ENCODE data around the gene VWA5B1.

Gene VWA5B1

DNA sequence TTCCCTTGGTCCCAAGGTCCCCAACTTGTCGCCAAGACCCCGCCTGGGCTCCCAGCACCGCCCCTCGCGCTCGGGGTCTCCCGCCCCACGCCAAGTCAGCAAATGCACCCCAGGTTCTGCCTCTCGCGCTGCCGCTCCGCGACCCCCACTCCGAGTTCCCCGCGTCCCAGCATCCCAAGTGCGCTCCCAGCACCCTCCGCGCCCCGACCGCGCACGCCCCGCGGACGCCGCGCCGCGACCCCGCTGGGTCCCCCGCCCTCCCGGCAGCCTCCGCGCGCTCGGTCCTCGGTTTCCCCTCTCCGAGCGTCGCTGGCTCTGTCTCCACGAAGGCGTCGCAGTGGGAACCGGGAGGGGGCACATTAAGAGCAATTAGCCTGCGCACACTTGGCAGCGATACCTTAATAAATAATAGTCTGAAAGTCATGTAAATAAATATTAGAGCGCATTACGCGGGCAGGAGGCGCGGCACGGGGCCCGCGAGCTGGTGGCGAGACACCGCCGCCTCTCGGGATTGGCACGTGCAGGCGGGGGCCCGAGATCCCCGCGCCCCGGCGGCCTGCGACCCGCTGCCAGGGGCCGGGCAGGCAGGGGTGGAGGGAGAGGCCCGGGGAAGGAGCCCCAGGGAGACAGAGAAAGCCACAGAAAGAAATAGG is 75.9 kb downstream of the VWA5B1 start:
- no CpG with 5 or more reads among the region's 70 CpGs for WGBS (ENCODE audit: insufficient coverage, insufficient read length)
- Histone ChIP-seq H3K27ac (ENCODE audit: low read length) (no peak overlapping the region), H3K9me3 (ENCODE audit: control insufficient read depth, insufficient read depth, low read length) (no peaks in the 10 kb centered on the region), H3K4me3 (ENCODE audit: low read length) (peak overlapping the region; percentile 48), H3K4me1 (ENCODE audit: control insufficient read depth, insufficient read depth, low read length) (peaks cover 2% of the 10 kb centered on the region; the same call in 1 of the 2 replicates), H3K27me3 (ENCODE audit: control insufficient read depth, insufficient read depth, low read length) (peaks cover 29% of the 10 kb centered on the region), H3K36me3 (ENCODE audit: control insufficient read depth, insufficient read depth, low read length) (no peaks in the 10 kb centered on the region)
- no peak for DNase-seq (ENCODE audit: low read depth, low spot score)

DNA sequence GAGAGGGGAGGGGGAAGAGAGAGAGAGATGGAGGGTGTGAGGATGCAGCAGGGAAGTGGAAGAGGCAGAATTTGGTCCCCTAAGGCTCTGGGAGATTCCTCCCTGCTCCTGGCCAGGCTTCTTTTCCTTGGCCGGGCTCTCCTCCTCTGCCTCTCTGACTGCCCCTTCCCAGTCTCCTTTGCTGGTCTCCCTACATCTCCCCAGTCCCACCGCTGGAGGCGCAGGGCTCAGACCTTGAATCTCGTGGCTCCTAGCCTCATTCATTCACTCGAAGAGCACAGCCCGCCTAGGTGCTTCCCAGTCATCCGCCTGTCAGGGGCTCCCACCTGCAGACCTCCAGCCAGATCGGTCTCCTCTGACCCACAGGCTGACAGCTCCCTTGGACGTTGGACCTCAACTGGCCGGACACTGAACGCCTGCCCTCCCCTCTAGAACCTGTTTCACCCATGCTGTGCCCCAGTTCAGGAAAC is 76.5 kb downstream of the VWA5B1 start:
- Histone ChIP-seq H3K9me3 (ENCODE audit: control insufficient read depth, insufficient read depth, low read length) (no peaks in the 10 kb centered on the region), H3K4me1 (ENCODE audit: control insufficient read depth, insufficient read depth, low read length) (peaks cover 2% of the 10 kb centered on the region; the same call in 1 of the 2 replicates), H3K27ac (ENCODE audit: low read length) (no peak overlapping the region), H3K36me3 (ENCODE audit: control insufficient read depth, insufficient read depth, low read length) (no peaks in the 10 kb centered on the region), H3K27me3 (ENCODE audit: control insufficient read depth, insufficient read depth, low read length) (peaks cover 29% of the 10 kb centered on the region), H3K4me3 (ENCODE audit: low read length) (no peak overlapping the region)
- WGBS (ENCODE audit: insufficient coverage, insufficient read length) = no CpG with 5 or more reads among the region's 11 CpGs
- DNase-seq (ENCODE audit: low read depth, low spot score) = peak; percentile 68

DNA sequence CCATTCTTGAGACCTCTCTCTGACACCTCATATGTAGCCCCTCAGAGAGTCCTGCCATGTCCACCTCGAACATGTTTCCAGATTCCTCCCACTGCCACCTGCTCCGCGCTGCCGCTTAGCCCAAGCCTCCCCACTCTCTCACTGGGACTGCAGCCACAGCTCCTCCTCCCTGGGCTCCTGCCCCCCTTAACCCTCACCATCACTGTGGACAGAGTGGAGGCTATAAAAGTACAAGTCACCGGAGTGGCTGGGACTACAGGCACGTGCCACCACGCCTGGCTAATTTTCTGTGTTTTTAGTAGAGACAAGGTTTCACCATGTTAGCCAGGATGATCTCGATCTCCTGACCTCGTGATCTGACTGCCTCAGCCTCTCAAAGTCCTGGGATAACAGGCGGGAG is 77.0 kb downstream of the VWA5B1 start:
- Histone ChIP-seq H3K4me1 (ENCODE audit: control insufficient read depth, insufficient read depth, low read length) (peaks cover 2% of the 10 kb centered on the region; the same call in 1 of the 2 replicates), H3K27ac (ENCODE audit: low read length) (no peak overlapping the region), H3K4me3 (ENCODE audit: low read length) (no peak overlapping the region), H3K36me3 (ENCODE audit: control insufficient read depth, insufficient read depth, low read length) (no peaks in the 10 kb centered on the region), H3K9me3 (ENCODE audit: control insufficient read depth, insufficient read depth, low read length) (no peaks in the 10 kb centered on the region), H3K27me3 (ENCODE audit: control insufficient read depth, insufficient read depth, low read length) (peaks cover 29% of the 10 kb centered on the region)
- WGBS (ENCODE audit: insufficient coverage, insufficient read length) = no CpG with 5 or more reads among the region's 10 CpGs
- no peak for DNase-seq (ENCODE audit: low read depth, low spot score)

DNA sequence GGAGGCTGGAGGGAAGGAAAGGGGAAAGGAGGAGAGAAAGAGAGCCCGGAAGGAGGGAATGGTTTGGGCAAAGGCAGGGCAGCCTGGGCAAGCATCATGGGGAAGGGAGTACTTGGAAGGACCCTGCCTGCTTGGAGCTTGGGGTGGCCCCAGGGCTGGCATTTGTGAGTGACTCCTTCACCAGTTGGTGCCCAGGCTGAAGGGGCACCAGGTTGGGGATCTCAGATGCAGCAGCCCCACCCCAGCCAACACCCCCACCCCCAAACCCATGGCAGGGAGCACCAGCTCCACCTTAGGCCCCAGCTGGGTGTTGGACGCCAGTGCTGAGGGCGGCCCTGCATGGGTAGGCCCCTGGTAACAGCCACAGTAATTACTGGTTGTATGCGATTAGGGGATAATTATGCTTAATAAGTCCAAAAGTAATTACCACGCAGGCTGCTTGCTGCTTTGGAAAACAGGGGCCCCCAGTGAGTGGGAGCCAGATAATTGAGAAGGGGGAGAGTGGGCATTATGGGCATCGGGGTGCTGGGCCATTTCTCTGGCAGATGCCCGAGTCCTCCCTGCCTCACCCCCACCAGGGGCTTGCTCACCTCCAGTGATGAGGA is 78.3 kb downstream of the VWA5B1 start:
- DNase-seq (ENCODE audit: low read depth, low spot score) = no peak
- H3K27ac ChIP-seq (ENCODE audit: low read length) = no peak overlapping the region
- peaks cover 29% of the 10 kb centered on the region for H3K27me3 ChIP-seq (ENCODE audit: control insufficient read depth, insufficient read depth, low read length)
- no peak overlapping the region for H3K4me3 ChIP-seq (ENCODE audit: low read length)
- no peaks in the 10 kb centered on the region for H3K36me3 ChIP-seq (ENCODE audit: control insufficient read depth, insufficient read depth, low read length)
- peaks cover 2% of the 10 kb centered on the region for H3K4me1 ChIP-seq (ENCODE audit: control insufficient read depth, insufficient read depth, low read length)
- no CpG with 5 or more reads among the region's 7 CpGs for WGBS (ENCODE audit: insufficient coverage, insufficient read length)
- no peaks in the 10 kb centered on the region for H3K9me3 ChIP-seq (ENCODE audit: control insufficient read depth, insufficient read depth, low read length)

DNA sequence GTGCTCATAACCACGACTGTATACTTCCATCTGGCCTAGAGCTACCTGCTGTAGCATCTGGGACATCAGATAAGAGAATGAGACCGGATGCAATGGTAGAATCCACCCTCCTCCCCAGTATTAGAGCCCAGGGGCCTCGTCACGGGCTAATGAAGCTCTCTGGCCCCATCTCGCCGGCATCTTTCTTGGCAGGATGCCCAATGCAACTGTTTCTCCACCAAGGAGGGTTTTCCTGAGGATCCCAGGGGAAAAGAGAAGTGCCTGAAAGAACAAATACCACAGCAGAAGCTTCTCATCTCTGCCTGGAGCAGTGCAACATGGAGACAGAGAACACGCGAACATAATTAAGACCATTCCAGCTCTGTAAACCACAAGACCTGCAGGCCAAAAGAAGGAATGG is 80.0 kb downstream of the VWA5B1 start:
- Histone ChIP-seq H3K4me1 (ENCODE audit: control insufficient read depth, insufficient read depth, low read length) (peaks cover 2% of the 10 kb centered on the region), H3K27ac (ENCODE audit: low read length) (no peak overlapping the region), H3K36me3 (ENCODE audit: control insufficient read depth, insufficient read depth, low read length) (no peaks in the 10 kb centered on the region), H3K27me3 (ENCODE audit: control insufficient read depth, insufficient read depth, low read length) (peaks cover 17% of the 10 kb centered on the region), H3K4me3 (ENCODE audit: low read length) (no peak overlapping the region), H3K9me3 (ENCODE audit: control insufficient read depth, insufficient read depth, low read length) (no peaks in the 10 kb centered on the region)
- no peak for DNase-seq (ENCODE audit: low read depth, low spot score)
- no CpG with 5 or more reads among the region's 8 CpGs for WGBS (ENCODE audit: insufficient coverage, insufficient read length)

DNA sequence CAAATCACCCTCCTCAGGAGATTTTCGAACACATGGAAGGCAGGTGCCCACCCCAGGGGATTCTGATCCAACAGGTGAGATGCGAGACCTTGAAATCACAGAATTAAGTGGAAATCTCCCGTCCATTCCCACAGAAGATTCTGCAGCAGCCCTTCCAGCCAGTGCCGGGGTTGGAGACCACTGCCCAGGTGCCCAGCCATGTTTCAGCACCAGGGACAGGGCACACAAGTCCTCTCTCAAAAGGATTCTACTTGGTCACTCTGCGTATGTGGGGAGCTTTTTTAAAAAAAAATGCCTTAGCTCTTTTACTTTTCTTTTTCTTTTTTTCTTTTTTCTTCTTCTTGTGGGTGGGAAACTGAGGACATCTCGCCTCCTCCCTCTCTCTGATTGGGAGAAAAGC is 80.7 kb downstream of the VWA5B1 start:
- H3K4me1 ChIP-seq (ENCODE audit: control insufficient read depth, insufficient read depth, low read length) = no peaks in the 10 kb centered on the region; the same call in 1 of the 2 replicates
- DNase-seq (ENCODE audit: low read depth, low spot score) = no peak
- no peak overlapping the region for H3K4me3 ChIP-seq (ENCODE audit: low read length)
- H3K27me3 ChIP-seq (ENCODE audit: control insufficient read depth, insufficient read depth, low read length) = peaks cover 10% of the 10 kb centered on the region; the same call in 1 of the 2 replicates
- no CpG with 5 or more reads among the region's 6 CpGs for WGBS (ENCODE audit: insufficient coverage, insufficient read length)
- H3K27ac ChIP-seq (ENCODE audit: low read length) = no peak overlapping the region
- no peaks in the 10 kb centered on the region for H3K36me3 ChIP-seq (ENCODE audit: control insufficient read depth, insufficient read depth, low read length)
- no peaks in the 10 kb centered on the region for H3K9me3 ChIP-seq (ENCODE audit: control insufficient read depth, insufficient read depth, low read length)

DNA sequence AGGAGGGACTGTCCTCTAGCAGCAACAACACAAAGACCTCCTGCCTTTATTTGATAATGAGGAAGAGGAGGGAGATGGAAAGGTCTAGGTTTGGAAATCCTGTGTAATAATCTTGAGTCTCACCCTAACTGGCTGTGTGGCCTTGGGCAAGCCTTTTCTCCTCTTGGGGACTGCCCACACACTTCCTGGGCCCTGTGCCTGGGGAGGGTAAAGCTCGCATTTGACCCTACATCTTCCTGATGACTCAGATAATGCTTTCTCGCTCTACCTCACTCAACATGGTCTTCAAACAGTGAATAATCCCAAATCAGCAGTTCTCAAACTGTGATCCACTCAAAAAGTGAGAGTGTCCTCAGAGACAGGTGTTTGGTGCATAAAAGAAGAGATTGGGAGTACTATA is 81.2 kb downstream of the VWA5B1 start:
- no peak overlapping the region for H3K27ac ChIP-seq (ENCODE audit: low read length)
- H3K27me3 ChIP-seq (ENCODE audit: control insufficient read depth, insufficient read depth, low read length) = peaks cover 10% of the 10 kb centered on the region; the same call in 1 of the 2 replicates
- WGBS (ENCODE audit: insufficient coverage, insufficient read length) = no CpG with 5 or more reads among the region's 2 CpGs
- no peaks in the 10 kb centered on the region; the same call in 1 of the 2 replicates for H3K4me1 ChIP-seq (ENCODE audit: control insufficient read depth, insufficient read depth, low read length)
- DNase-seq (ENCODE audit: low read depth, low spot score) = no peak
- H3K4me3 ChIP-seq (ENCODE audit: low read length) = no peak overlapping the region
- H3K36me3 ChIP-seq (ENCODE audit: control insufficient read depth, insufficient read depth, low read length) = no peaks in the 10 kb centered on the region
- H3K9me3 ChIP-seq (ENCODE audit: control insufficient read depth, insufficient read depth, low read length) = no peaks in the 10 kb centered on the region

DNA sequence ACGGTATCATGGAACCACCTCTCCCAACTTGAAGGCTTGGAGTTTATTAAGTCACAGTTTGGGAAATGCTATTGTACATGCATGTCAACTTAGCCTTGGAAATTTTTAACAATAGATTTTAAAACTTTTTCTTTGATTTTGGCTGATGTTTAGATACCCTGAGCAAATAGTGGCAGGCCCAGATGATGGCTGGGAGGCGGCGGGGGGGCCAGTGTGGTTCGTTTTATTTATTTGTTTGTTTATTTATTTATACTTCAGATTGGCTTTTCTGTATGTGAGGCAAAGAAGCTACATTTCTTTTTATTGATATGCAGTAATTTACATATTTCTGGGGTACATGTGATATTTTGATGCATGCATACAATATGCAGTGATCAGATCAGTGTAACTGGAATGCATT is 82.0 kb downstream of the VWA5B1 start:
- Histone ChIP-seq H3K4me1 (ENCODE audit: control insufficient read depth, insufficient read depth, low read length) (no peaks in the 10 kb centered on the region; the same call in 1 of the 2 replicates), H3K4me3 (ENCODE audit: low read length) (no peak overlapping the region), H3K36me3 (ENCODE audit: control insufficient read depth, insufficient read depth, low read length) (no peaks in the 10 kb centered on the region), H3K9me3 (ENCODE audit: control insufficient read depth, insufficient read depth, low read length) (no peaks in the 10 kb centered on the region), H3K27me3 (ENCODE audit: control insufficient read depth, insufficient read depth, low read length) (peaks cover 5% of the 10 kb centered on the region; the same call in 1 of the 2 replicates), H3K27ac (ENCODE audit: low read length) (no peak overlapping the region)
- WGBS (ENCODE audit: insufficient coverage, insufficient read length) = no CpG with 5 or more reads among the region's 4 CpGs
- no peak for DNase-seq (ENCODE audit: low read depth, low spot score)

DNA sequence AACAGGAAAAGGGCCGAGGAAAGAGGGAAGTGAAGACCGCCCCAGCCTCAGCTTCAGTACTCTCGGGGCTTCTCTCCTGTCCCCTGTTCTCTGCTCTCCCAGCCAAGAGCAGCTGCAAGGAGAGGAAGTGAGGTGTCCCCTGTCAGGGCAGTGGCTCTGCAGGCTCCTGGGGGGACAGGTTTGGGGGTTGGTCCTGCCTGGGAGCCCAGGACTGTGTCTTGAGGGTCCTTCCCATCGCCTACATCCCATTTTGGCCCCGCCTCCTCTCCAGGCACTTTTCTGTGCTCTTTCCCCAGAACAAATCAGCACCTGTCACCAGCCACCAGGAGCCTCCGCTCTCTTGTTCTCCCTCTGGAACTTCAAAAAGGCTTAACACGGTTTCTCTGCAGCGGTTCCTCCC is 82.6 kb downstream of the VWA5B1 start:
- Histone ChIP-seq H3K27me3 (ENCODE audit: control insufficient read depth, insufficient read depth, low read length) (peaks cover 2% of the 10 kb centered on the region; the same call in 1 of the 2 replicates), H3K4me1 (ENCODE audit: control insufficient read depth, insufficient read depth, low read length) (no peaks in the 10 kb centered on the region; the same call in 1 of the 2 replicates), H3K27ac (ENCODE audit: low read length) (no peak overlapping the region), H3K36me3 (ENCODE audit: control insufficient read depth, insufficient read depth, low read length) (no peaks in the 10 kb centered on the region), H3K4me3 (ENCODE audit: low read length) (no peak overlapping the region), H3K9me3 (ENCODE audit: control insufficient read depth, insufficient read depth, low read length) (no peaks in the 10 kb centered on the region)
- no CpG with 5 or more reads among the region's 8 CpGs for WGBS (ENCODE audit: insufficient coverage, insufficient read length)
- DNase-seq (ENCODE audit: low read depth, low spot score) = no peak

DNA sequence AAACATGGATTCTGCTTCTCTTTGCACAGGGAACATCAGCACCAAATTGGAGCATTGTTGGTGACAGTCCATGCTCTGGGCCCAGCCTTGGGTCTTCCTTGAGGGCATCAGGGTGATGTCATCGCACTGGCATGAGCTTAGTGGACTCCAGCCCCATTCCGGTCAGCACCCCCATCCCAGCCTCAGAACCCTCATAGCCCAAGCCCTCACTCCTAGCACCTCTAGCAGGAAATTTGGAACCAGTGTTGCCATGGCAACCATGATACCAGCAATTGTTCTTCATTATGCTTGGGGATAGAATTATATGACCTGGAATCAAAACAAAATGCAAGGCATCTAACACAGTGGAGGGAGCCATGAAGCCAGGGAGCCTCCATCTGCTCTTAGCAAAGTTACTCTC is 83.1 kb downstream of the VWA5B1 start:
- Histone ChIP-seq H3K4me1 (ENCODE audit: control insufficient read depth, insufficient read depth, low read length) (no peaks in the 10 kb centered on the region; the same call in 1 of the 2 replicates), H3K4me3 (ENCODE audit: low read length) (no peak overlapping the region), H3K9me3 (ENCODE audit: control insufficient read depth, insufficient read depth, low read length) (no peaks in the 10 kb centered on the region), H3K36me3 (ENCODE audit: control insufficient read depth, insufficient read depth, low read length) (no peaks in the 10 kb centered on the region), H3K27ac (ENCODE audit: low read length) (no peak overlapping the region), H3K27me3 (ENCODE audit: control insufficient read depth, insufficient read depth, low read length) (no peaks in the 10 kb centered on the region)
- no CpG with 5 or more reads among the region's 2 CpGs for WGBS (ENCODE audit: insufficient coverage, insufficient read length)
- DNase-seq (ENCODE audit: low read depth, low spot score) = no peak
